GM23338 (cell line): ENCODE data around the gene SACM1L.

ENCODE experiments used
- EZH2 ChIP-seq: fragments of 200-600 bp; sonication (generic); IDR thresholded peaks from one replicate; pipeline ENCODE4 v1.8.0; 2017; ENCODE audit warnings: antibody characterized with exemption, mild to moderate bottlenecking, low read depth; ENCODE audit not compliant: unreplicated experiment
- EZH2phosphoT487 ChIP-seq: fragments of 200-600 bp; sonication (generic); IDR thresholded peaks from one replicate; pipeline ENCODE4 v1.8.1; 2018; ENCODE audit warnings: antibody characterized with exemption; ENCODE audit not compliant: unreplicated experiment
- TF ChIP-seq, protein P1 (sequence below), 2 experiments: fragments of 200-600 bp in 1 of 2; sonication (generic) in 1 of 2; conservative IDR thresholded peaks; 2 replicates each; pipeline versions ENCODE4 v1.5.1 to v1.6.1; 2016 to 2017; ENCODE audit warnings: antibody characterized with exemption in 2 of 2, low read depth in 2 of 2, mild to moderate bottlenecking in 2 of 2, moderate library complexity in 1 of 2
- TF ChIP-seq, protein P2 (sequence below): IDR thresholded peaks from 2 replicates; pipeline ENCODE4 v1.6.1; 2016; ENCODE audit warnings: antibody characterized with exemption

GRCh38 chr3:45704301-45704943, 15.2 kb downstream of the SACM1L start:
- TF ChIP-seq, protein P1, sequence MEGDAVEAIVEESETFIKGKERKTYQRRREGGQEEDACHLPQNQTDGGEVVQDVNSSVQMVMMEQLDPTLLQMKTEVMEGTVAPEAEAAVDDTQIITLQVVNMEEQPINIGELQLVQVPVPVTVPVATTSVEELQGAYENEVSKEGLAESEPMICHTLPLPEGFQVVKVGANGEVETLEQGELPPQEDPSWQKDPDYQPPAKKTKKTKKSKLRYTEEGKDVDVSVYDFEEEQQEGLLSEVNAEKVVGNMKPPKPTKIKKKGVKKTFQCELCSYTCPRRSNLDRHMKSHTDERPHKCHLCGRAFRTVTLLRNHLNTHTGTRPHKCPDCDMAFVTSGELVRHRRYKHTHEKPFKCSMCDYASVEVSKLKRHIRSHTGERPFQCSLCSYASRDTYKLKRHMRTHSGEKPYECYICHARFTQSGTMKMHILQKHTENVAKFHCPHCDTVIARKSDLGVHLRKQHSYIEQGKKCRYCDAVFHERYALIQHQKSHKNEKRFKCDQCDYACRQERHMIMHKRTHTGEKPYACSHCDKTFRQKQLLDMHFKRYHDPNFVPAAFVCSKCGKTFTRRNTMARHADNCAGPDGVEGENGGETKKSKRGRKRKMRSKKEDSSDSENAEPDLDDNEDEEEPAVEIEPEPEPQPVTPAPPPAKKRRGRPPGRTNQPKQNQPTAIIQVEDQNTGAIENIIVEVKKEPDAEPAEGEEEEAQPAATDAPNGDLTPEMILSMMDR (conservative IDR thresholded peaks at IDR 0.05; ENCODE audit: low read depth in 2 of 2): no peak
- TF ChIP-seq EZH2 (no peak), EZH2phosphoT487 (no peak)
- TF ChIP-seq, protein P2, sequence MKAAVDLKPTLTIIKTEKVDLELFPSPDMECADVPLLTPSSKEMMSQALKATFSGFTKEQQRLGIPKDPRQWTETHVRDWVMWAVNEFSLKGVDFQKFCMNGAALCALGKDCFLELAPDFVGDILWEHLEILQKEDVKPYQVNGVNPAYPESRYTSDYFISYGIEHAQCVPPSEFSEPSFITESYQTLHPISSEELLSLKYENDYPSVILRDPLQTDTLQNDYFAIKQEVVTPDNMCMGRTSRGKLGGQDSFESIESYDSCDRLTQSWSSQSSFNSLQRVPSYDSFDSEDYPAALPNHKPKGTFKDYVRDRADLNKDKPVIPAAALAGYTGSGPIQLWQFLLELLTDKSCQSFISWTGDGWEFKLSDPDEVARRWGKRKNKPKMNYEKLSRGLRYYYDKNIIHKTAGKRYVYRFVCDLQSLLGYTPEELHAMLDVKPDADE: no peak
